ENCODE results near the gene ROR2. TPM values are rescaled to one million over a fixed set of nuclear protein-coding genes. Genes with fewer than 3 reads are reported as not detected.

Gene ROR2
- total and polyA plus RNA-seq, 2 of the 8 experiments (the other 6 are each of a cell fraction or from before 2014, with no cell fraction given) = 2.7 to 4.3 TPM

GRCh38 chr9:91883503-91883902, 66.5 kb downstream of the ROR2 start (continued):
- TF ChIP-seq CHD7 (IDR thresholded peaks at IDR 0.05; ENCODE audit: insufficient replicate concordance, low read length) (no peak), RXRA (IDR thresholded peaks at IDR 0.05; ENCODE audit: insufficient read depth, low read depth, low read length) (no peak), KDM5A (IDR thresholded peaks at IDR 0.05; ENCODE audit: low read length) (no peak), KDM4A (IDR thresholded peaks at IDR 0.05; ENCODE audit: low read depth, low read length, severe bottlenecking) (no peak), TEAD4 (IDR thresholded peaks at IDR 0.05; ENCODE audit: low read depth, low read length) (no peak), BCL11A (IDR thresholded peaks at IDR 0.05; ENCODE audit: low read depth in 2 of 2, low read length in 2 of 2) (no peak), KDM1A (IDR thresholded peaks at IDR 0.05; ENCODE audit: borderline replicate concordance, low read length) (no peak), HDAC2 (IDR thresholded peaks at IDR 0.05; ENCODE audit: borderline replicate concordance in 1 of 2, low read depth in 2 of 2, low read length in 2 of 2) (no peak)

Measured in H1 (cell line).